Measurements from ENCODE around the gene CGA.

The CGA gene

DNA sequence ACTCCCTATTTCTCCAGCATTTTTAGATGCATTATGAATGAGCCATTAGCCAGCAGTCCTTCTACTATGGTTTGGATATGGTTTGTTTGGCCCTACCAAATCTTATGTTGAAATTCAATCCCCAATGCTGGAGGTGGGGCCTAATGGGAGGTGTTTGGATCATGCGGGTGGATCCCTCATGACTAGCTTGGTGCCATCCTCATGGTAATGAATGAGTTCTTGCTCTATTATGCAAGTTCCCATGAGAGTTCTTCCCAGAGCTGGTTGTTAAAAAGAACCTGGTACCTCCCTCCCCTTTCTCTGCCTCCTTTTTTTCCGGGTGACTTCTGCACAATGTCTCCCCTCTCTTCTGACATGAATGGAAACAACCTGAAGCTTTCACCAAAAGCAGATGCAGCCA is 6.2 kb upstream of the CGA start:
- ChIA-PET CTCF (interaction anchor here (0.6 to 1.2 kb wide), 3 partner anchors 22 to 637 kb away, joined by 3 to 6 read pairs (median 3); no protein-coding TSS in a partner anchor), POLR2A (no interaction called here)
- no peaks in the 10 kb centered on the region for H3K4me1 ChIP-seq (ENCODE audit: control insufficient read depth, insufficient read depth, low read length)
- H3K4me3 ChIP-seq (ENCODE audit: low read depth, low read length), result no peak overlapping the region
- H3K9me3 ChIP-seq (ENCODE audit: control insufficient read depth, insufficient read depth, low read depth, low read length), result no peaks in the 10 kb centered on the region
- TF ChIP-seq ZNF223 (tag by site-specific recombination; IDR thresholded peaks at IDR 0.05) (no peak), ZNF48 (tag by site-specific recombination; IDR thresholded peaks at IDR 0.05) (no peak), MYNN (tag by site-specific recombination; IDR thresholded peaks at IDR 0.05; ENCODE audit: borderline replicate concordance) (no peak), KLF9 (tag by site-specific recombination; IDR thresholded peaks at IDR 0.05; ENCODE audit: low read depth) (no peak)
- TF ChIP-seq, protein P1, sequence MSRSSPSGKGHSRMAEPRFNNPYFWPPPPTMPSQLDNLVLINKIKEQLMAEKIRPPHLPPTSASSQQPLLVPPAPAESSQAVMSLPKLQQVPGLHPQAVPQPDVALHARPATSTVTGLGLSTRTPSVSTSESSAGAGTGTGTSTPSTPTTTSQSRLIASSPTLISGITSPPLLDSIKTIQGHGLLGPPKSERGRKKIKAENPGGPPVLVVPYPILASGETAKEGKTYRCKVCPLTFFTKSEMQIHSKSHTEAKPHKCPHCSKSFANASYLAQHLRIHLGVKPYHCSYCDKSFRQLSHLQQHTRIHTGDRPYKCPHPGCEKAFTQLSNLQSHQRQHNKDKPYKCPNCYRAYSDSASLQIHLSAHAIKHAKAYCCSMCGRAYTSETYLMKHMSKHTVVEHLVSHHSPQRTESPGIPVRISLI (tag by site-specific recombination; IDR thresholded peaks at IDR 0.05), result no peak
- TF ChIP-seq, protein P2, sequence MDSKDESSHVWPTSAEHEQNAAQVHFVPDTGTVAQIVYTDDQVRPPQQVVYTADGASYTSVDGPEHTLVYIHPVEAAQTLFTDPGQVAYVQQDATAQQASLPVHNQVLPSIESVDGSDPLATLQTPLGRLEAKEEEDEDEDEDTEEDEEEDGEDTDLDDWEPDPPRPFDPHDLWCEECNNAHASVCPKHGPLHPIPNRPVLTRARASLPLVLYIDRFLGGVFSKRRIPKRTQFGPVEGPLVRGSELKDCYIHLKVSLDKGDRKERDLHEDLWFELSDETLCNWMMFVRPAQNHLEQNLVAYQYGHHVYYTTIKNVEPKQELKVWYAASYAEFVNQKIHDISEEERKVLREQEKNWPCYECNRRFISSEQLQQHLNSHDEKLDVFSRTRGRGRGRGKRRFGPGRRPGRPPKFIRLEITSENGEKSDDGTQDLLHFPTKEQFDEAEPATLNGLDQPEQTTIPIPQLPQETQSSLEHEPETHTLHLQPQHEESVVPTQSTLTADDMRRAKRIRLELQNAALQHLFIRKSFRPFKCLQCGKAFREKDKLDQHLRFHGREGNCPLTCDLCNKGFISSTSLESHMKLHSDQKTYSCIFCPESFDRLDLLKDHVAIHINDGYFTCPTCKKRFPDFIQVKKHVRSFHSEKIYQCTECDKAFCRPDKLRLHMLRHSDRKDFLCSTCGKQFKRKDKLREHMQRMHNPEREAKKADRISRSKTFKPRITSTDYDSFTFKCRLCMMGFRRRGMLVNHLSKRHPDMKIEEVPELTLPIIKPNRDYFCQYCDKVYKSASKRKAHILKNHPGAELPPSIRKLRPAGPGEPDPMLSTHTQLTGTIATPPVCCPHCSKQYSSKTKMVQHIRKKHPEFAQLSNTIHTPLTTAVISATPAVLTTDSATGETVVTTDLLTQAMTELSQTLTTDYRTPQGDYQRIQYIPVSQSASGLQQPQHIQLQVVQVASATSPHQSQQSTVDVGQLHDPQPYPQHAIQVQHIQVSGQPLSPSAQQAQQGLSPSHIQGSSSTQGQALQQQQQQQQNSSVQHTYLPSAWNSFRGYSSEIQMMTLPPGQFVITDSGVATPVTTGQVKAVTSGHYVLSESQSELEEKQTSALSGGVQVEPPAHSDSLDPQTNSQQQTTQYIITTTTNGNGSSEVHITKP (tag by site-specific recombination; IDR thresholded peaks at IDR 0.05), result 0 out of 2 replicates have a peak, but pooled peaks have one; percentile 10
- H3K36me3 ChIP-seq (ENCODE audit: control insufficient read depth in 2 of 2, insufficient read depth in 1 of 2, low read length in 2 of 2), result no peaks in the 10 kb centered on the region
- no peak overlapping the region for H3K27ac ChIP-seq (ENCODE audit: extremely low read depth, low read depth, low read length)

DNA sequence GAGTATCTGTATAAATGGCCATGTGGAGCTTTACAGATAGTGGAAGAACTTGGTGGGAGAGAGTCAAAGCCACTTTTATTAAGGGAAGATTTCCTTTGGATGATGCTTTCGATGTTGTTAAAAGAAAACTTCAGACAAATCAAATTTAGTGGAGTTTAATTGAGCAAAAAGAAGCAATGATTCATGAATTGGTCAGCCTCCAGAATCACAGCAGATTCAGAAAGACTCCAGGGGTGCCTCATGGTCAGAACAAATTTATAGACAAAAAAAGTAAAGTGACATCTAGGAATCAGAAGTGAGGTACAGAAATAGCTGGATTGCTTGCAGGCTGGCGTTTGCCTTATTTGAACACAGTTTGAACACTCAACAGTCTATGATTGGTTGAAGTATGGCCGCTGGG is 5.3 kb upstream of the CGA start:
- CTCF ChIA-PET, result interaction anchor here (1.2 kb wide), 1 partner anchor 21 kb away, joined by 6 read pairs; no protein-coding TSS in a partner anchor
- Histone ChIP-seq H3K9me3 (ENCODE audit: control insufficient read depth, insufficient read depth, low read depth, low read length) (no peaks in the 10 kb centered on the region), H3K4me3 (ENCODE audit: low read depth, low read length) (no peak overlapping the region), H3K27ac (ENCODE audit: extremely low read depth, low read depth, low read length) (no peak overlapping the region), H3K36me3 (ENCODE audit: control insufficient read depth in 2 of 2, insufficient read depth in 1 of 2, low read length in 2 of 2) (no peaks in the 10 kb centered on the region), H3K4me1 (ENCODE audit: control insufficient read depth, insufficient read depth, low read length) (no peaks in the 10 kb centered on the region)
- TF ChIP-seq ZNF2 (tag by site-specific recombination; IDR thresholded peaks at IDR 0.05), result no peak
- no peak for TF ChIP-seq ZNF302 (tag by site-specific recombination; IDR thresholded peaks at IDR 0.05; ENCODE audit: low read depth)
- no peak for TF ChIP-seq ZNF561 (tag by site-specific recombination; IDR thresholded peaks at IDR 0.05; ENCODE audit: borderline replicate concordance)
- TF ChIP-seq ZNF274 (IDR thresholded peaks at IDR 0.05; ENCODE audit: low read length), result no peak
- no peak for TF ChIP-seq ZNF274 (tag by site-specific recombination; IDR thresholded peaks at IDR 0.05; ENCODE audit: borderline replicate concordance)
- no peak for TF ChIP-seq SETDB1 (IDR thresholded peaks at IDR 0.05; ENCODE audit: insufficient read length, low read length)
- TF ChIP-seq ZBTB20 (tag by site-specific recombination; IDR thresholded peaks at IDR 0.05), result no peak
- TF ChIP-seq ZNF473 (tag by site-specific recombination; IDR thresholded peaks at IDR 0.05), result no peak
- TF ChIP-seq KLF8 (tag by site-specific recombination; IDR thresholded peaks at IDR 0.05), result no peak
- no peak for TF ChIP-seq ZNF776 (tag by site-specific recombination; IDR thresholded peaks at IDR 0.05; ENCODE audit: borderline replicate concordance)
- TF ChIP-seq SP2 (tag by site-specific recombination; IDR thresholded peaks at IDR 0.05), result no peak
- TF ChIP-seq, protein P3, sequence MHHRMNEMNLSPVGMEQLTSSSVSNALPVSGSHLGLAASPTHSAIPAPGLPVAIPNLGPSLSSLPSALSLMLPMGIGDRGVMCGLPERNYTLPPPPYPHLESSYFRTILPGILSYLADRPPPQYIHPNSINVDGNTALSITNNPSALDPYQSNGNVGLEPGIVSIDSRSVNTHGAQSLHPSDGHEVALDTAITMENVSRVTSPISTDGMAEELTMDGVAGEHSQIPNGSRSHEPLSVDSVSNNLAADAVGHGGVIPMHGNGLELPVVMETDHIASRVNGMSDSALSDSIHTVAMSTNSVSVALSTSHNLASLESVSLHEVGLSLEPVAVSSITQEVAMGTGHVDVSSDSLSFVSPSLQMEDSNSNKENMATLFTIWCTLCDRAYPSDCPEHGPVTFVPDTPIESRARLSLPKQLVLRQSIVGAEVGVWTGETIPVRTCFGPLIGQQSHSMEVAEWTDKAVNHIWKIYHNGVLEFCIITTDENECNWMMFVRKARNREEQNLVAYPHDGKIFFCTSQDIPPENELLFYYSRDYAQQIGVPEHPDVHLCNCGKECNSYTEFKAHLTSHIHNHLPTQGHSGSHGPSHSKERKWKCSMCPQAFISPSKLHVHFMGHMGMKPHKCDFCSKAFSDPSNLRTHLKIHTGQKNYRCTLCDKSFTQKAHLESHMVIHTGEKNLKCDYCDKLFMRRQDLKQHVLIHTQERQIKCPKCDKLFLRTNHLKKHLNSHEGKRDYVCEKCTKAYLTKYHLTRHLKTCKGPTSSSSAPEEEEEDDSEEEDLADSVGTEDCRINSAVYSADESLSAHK (tag by site-specific recombination; IDR thresholded peaks at IDR 0.05), result no peak
- TF ChIP-seq ZNF184 (tag by site-specific recombination; IDR thresholded peaks at IDR 0.05), result no peak
- no peak for TF ChIP-seq ZNF830 (tag by site-specific recombination; IDR thresholded peaks at IDR 0.05; ENCODE audit: low read depth)
- TF ChIP-seq, protein P4, sequence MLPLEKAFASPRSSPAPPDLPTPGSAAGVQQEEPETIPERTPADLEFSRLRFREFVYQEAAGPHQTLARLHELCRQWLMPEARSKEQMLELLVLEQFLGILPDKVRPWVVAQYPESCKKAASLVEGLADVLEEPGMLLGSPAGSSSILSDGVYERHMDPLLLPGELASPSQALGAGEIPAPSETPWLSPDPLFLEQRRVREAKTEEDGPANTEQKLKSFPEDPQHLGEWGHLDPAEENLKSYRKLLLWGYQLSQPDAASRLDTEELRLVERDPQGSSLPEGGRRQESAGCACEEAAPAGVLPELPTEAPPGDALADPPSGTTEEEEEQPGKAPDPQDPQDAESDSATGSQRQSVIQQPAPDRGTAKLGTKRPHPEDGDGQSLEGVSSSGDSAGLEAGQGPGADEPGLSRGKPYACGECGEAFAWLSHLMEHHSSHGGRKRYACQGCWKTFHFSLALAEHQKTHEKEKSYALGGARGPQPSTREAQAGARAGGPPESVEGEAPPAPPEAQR (tag by site-specific recombination; IDR thresholded peaks at IDR 0.05), result no peak
- TF ChIP-seq, protein P5, sequence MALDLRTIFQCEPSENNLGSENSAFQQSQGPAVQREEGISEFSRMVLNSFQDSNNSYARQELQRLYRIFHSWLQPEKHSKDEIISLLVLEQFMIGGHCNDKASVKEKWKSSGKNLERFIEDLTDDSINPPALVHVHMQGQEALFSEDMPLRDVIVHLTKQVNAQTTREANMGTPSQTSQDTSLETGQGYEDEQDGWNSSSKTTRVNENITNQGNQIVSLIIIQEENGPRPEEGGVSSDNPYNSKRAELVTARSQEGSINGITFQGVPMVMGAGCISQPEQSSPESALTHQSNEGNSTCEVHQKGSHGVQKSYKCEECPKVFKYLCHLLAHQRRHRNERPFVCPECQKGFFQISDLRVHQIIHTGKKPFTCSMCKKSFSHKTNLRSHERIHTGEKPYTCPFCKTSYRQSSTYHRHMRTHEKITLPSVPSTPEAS (tag by site-specific recombination; IDR thresholded peaks at IDR 0.05), result no peak
- no peak for TF ChIP-seq ZNF530 (tag by site-specific recombination; IDR thresholded peaks at IDR 0.05; ENCODE audit: low read depth)
- TF ChIP-seq ZNF544 (tag by site-specific recombination; IDR thresholded peaks at IDR 0.05), result no peak
- POLR2A ChIA-PET, result no interaction called here
